ENCODE results near the gene NEURL1. TPM values are rescaled to one million over a fixed set of nuclear protein-coding genes. Genes with fewer than 3 reads are reported as not detected.

NEURL1 gene
- total RNA-seq, 1 donor from 2014 or later = 1.3 TPM

- peaks cover 3% of the 10 kb centered on the region for H3K36me3 ChIP-seq (ENCODE audit: control insufficient read depth, insufficient read depth, low read length)
Observed at GRCh38 chr10:103448746-103449145, 44.8 kb upstream of the NEURL1 start.

GRCh38 chr10:103449208-103450144 lies 44.0 kb upstream of the NEURL1 start:
- no peak for TF ChIP-seq CTCF (IDR thresholded peaks at IDR 0.05; ENCODE audit: insufficient read depth, low read length, poor library complexity, severe bottlenecking)
- no peak overlapping the region for H3K4me3 ChIP-seq (ENCODE audit: low read depth, low read length)
- no peaks in the 10 kb centered on the region for H3K27me3 ChIP-seq (ENCODE audit: control insufficient read depth, insufficient read depth, low read length)
- no peak for DNase-seq (ENCODE audit: low read depth)
- H3K36me3 ChIP-seq (ENCODE audit: control insufficient read depth, insufficient read depth, low read length) = peaks cover 3% of the 10 kb centered on the region

More at GRCh38 chr10:103448746-103449145, 44.8 kb upstream of the NEURL1 start:
- Histone ChIP-seq H3K4me3 (ENCODE audit: low read depth, low read length) (no peak overlapping the region), H3K27me3 (ENCODE audit: control insufficient read depth, insufficient read depth, low read length) (no peaks in the 10 kb centered on the region)
- peak; percentile 18 for DNase-seq (ENCODE audit: low read depth)
- no peak for TF ChIP-seq CTCF (IDR thresholded peaks at IDR 0.05; ENCODE audit: insufficient read depth, low read length, poor library complexity, severe bottlenecking)

GRCh38 chr10:103450201-103450695 lies 43.3 kb upstream of the NEURL1 start:
- Histone ChIP-seq H3K4me3 (ENCODE audit: low read depth, low read length) (no peak overlapping the region), H3K27me3 (ENCODE audit: control insufficient read depth, insufficient read depth, low read length) (no peaks in the 10 kb centered on the region), H3K36me3 (ENCODE audit: control insufficient read depth, insufficient read depth, low read length) (peaks cover 2% of the 10 kb centered on the region)
- no peak for DNase-seq (ENCODE audit: low read depth)
- no peak for TF ChIP-seq CTCF (IDR thresholded peaks at IDR 0.05; ENCODE audit: insufficient read depth, low read length, poor library complexity, severe bottlenecking)

GRCh38 chr10:103451091-103451813 lies 42.3 kb upstream of the NEURL1 start:
- no peak for DNase-seq (ENCODE audit: low read depth)
- no peaks in the 10 kb centered on the region for H3K27me3 ChIP-seq (ENCODE audit: control insufficient read depth, insufficient read depth, low read length)
- TF ChIP-seq CTCF (IDR thresholded peaks at IDR 0.05; ENCODE audit: insufficient read depth, low read length, poor library complexity, severe bottlenecking) = no peak
- peak overlapping the region; percentile 31 for H3K4me3 ChIP-seq (ENCODE audit: low read depth, low read length)
- peaks cover 2% of the 10 kb centered on the region for H3K36me3 ChIP-seq (ENCODE audit: control insufficient read depth, insufficient read depth, low read length)

GRCh38 chr10:103451831-103452505 lies 41.5 kb upstream of the NEURL1 start, which contains the start of gene CALHM2:
Gene CALHM2, minus strand, starts transcription at chr10:103452370. Its CDS starts 2,429 bp downstream, at chr10:103449941.
- Histone ChIP-seq H3K27me3 (ENCODE audit: control insufficient read depth, insufficient read depth, low read length) (no peaks in the 10 kb centered on the region), H3K36me3 (ENCODE audit: control insufficient read depth, insufficient read depth, low read length) (peaks cover 2% of the 10 kb centered on the region), H3K4me3 (ENCODE audit: low read depth, low read length) (peak within 1 kb of the TSS; percentile 31)
- no peak for DNase-seq (ENCODE audit: low read depth)
- TF ChIP-seq CTCF (IDR thresholded peaks at IDR 0.05; ENCODE audit: insufficient read depth, low read length, poor library complexity, severe bottlenecking) = no peak
